Endothelial cell of umbilical vein (primary cell): ENCODE data around the gene FSIP1. TPM values are rescaled to one million over a fixed set of nuclear protein-coding genes. Genes with fewer than 3 reads are reported as not detected.

Experiments used
- BruUV-seq: library from RNA; stranded (reverse); fragments of 400-500 nt; replicated peaks from 2 replicates; lab custom pipeline; 2021; lab: Mats Ljungman, UMichigan
- CTCF ChIA-PET: fragments of 300-600, 350-600 bp; sonication (Branson Sonifier 250); formaldehyde crosslinking; loops from one replicate; lab custom pipeline; 2021; ENCODE audit warnings: antibody characterized with exemption, inconsistent platforms; lab: Charles Lee
- POLR2A ChIA-PET: fragments of 300-600, 350-600 bp; sonication (Branson Sonifier 250); formaldehyde crosslinking; loops from one replicate; lab custom pipeline; 2021; ENCODE audit warnings: antibody characterized with exemption, inconsistent platforms; lab: Charles Lee
- DNase-seq: peaks from one replicate; pipeline ENCODE4 v3.0.0-alpha.2; 2011; ENCODE audit warnings: low read depth, low spot score
- FAIRE-seq: peaks from 2 replicates; lab custom pipeline; 2011; peaks lifted over from hg19 to GRCh38; lab: Jason Lieb, UNC
- H2AFZ ChIP-seq: 2 replicates; pipeline ENCODE4 v1.6.0; 2012; ENCODE audit warnings: low read depth, low read length, control low read depth, inconsistent platforms
- H3K27ac ChIP-seq: 2 replicates; pipeline ENCODE4 v1.5.1; 2011; ENCODE audit warnings: low read depth, mild to moderate bottlenecking, control low read depth, low read length, moderate library complexity; ENCODE audit not compliant: insufficient read depth
- H3K27me3 ChIP-seq, 2 experiments: 2 replicates each; pipeline versions ENCODE4 v1.6.0 to v1.6.1; 2011; ENCODE audit warnings: low read length in 2 of 2, mixed read lengths in 1 of 2; ENCODE audit not compliant: control insufficient read depth in 2 of 2, insufficient read depth in 2 of 2
- H3K36me3 ChIP-seq, 2 experiments: 2 replicates in 1 of 2; 3 replicates in 1 of 2; pipeline ENCODE4 v1.5.1; 2011; ENCODE audit warnings: low read length in 2 of 2, mild to moderate bottlenecking in 1 of 2, moderate library complexity in 1 of 2; ENCODE audit not compliant: control insufficient read depth in 2 of 2, insufficient read depth in 2 of 2; ENCODE audit errors: extremely low read depth in 1 of 2
- H3K4me1 ChIP-seq: 3 replicates; pipeline ENCODE4 v1.5.1; 2011; ENCODE audit warnings: mild to moderate bottlenecking, low read length; ENCODE audit not compliant: control insufficient read depth, insufficient read depth; ENCODE audit errors: extremely low read depth
- H3K4me2 ChIP-seq: 2 replicates; pipeline ENCODE4 v1.6.1; 2011; ENCODE audit warnings: low read length, control low read depth, mixed read lengths; ENCODE audit not compliant: insufficient read depth
- H3K4me3 ChIP-seq, 3 experiments: fragments of 200-600 bp in 1 of 3; sonication (generic), shearing (Covaris generic) in 1 of 3; replicated peaks in 1 of 3; 2 replicates each; pipeline ENCODE4 v1.5.1; 2011 to 2016; ENCODE audit warnings: control low read depth in 3 of 3, low read length in 3 of 3, mild to moderate bottlenecking in 2 of 3, inconsistent platforms in 1 of 3, low read depth in 1 of 3, moderate library complexity in 1 of 3; ENCODE audit not compliant: insufficient read depth in 1 of 3
- H3K79me2 ChIP-seq: 2 replicates; pipeline ENCODE4 v1.6.0; 2012; ENCODE audit warnings: low read length, inconsistent platforms; ENCODE audit not compliant: control insufficient read depth, insufficient read depth
- H3K9ac ChIP-seq: replicated peaks from 2 replicates; pipeline ENCODE3; 2011; ENCODE audit warnings: low read length, control low read depth; ENCODE audit not compliant: insufficient read depth; ENCODE audit errors: extremely low read depth
- H3K9me1 ChIP-seq: replicated peaks from 3 replicates; pipeline ENCODE4 v1.6.0; 2011; ENCODE audit warnings: mild to moderate bottlenecking, low read length; ENCODE audit not compliant: control insufficient read depth, insufficient read depth; ENCODE audit errors: extremely low read depth
- H3K9me3 ChIP-seq: replicated peaks from 2 replicates; pipeline ENCODE4 v1.5.1; 2012; ENCODE audit warnings: low read length, inconsistent platforms; ENCODE audit not compliant: control insufficient read depth, insufficient read depth
- H4K20me1 ChIP-seq: replicated peaks from 2 replicates; pipeline ENCODE3; 2011; ENCODE audit warnings: mild to moderate bottlenecking, low read length; ENCODE audit not compliant: control insufficient read depth, insufficient read depth; ENCODE audit errors: extremely low read depth
- CTCF ChIP-seq, 2 donors: IDR thresholded peaks; 1 replicate in 1 of 2; 2 replicates in 1 of 2; pipeline ENCODE4 v1.5.1; 2011; ENCODE audit warnings: low read length in 2 of 2, mild to moderate bottlenecking in 2 of 2, moderate library complexity in 2 of 2, control low read depth in 1 of 2, inconsistent platforms in 1 of 2, low read depth in 1 of 2; ENCODE audit not compliant: insufficient read depth in 1 of 2; ENCODE audit errors: extremely low read depth in 1 of 2
- EZH2 ChIP-seq: IDR thresholded peaks from 2 replicates; pipeline ENCODE4 v1.6.1; 2012; ENCODE audit warnings: borderline replicate concordance, low read depth, mild to moderate bottlenecking, moderate library complexity, low read length, inconsistent platforms; ENCODE audit not compliant: severe bottlenecking
- FOS ChIP-seq: IDR thresholded peaks from 2 replicates; pipeline ENCODE4 v1.6.1; 2011; ENCODE audit warnings: mild to moderate bottlenecking, low read length, moderate library complexity, borderline replicate concordance; ENCODE audit not compliant: insufficient read depth
- GATA2 ChIP-seq: IDR thresholded peaks from 2 replicates; pipeline ENCODE4 v1.7.0; 2011; ENCODE audit warnings: low read depth, mild to moderate bottlenecking, moderate library complexity, mixed read lengths, low read length; ENCODE audit not compliant: insufficient read length, insufficient read depth
- JUN ChIP-seq: IDR thresholded peaks from 2 replicates; pipeline ENCODE4 v1.6.1; 2011; ENCODE audit warnings: borderline replicate concordance, low read depth; ENCODE audit not compliant: insufficient read length, insufficient read depth
- MYC ChIP-seq: IDR thresholded peaks from one replicate; pipeline ENCODE4 v1.6.1; 2011; ENCODE audit warnings: mild to moderate bottlenecking, low read depth, low read length
- POLR2A ChIP-seq: IDR thresholded peaks from 2 replicates; pipeline ENCODE4 v1.6.1; 2012; ENCODE audit warnings: low read depth, mild to moderate bottlenecking, control low read depth, low read length
- POLR2AphosphoS5 ChIP-seq: IDR thresholded peaks from 2 replicates; pipeline ENCODE4 v1.6.1; 2012; ENCODE audit warnings: low read depth, mild to moderate bottlenecking, control low read depth, low read length, moderate library complexity; ENCODE audit not compliant: insufficient read depth
- dilution Hi-C: fragments of 300-500 bp; cut with MboI; formaldehyde crosslinking; loops from one replicate; pipeline ENCODE4 v1.15.0; 2019; ENCODE audit warnings: low sequenced_read_pairs; ENCODE audit not compliant: extremely low pct_ligation_motif_present
- intact Hi-C: fragments of 100-400 bp; cut with micrococcal nuclease; formaldehyde crosslinking; loops from one replicate; pipeline ENCODE4 v1.10.0; 2022
- polyA plus RNA-seq, 4 experiments: library from polyadenylated mRNA; depleted of rRNA in 3 of 4; stranded (reverse) in 3 of 4; unstranded in 1 of 4; fragments of >200 nt; gene quantifications; 2 replicates each; pipeline versions ENCODE4 v1.2.1 to v1.2.3, GENCODE V29; 2011 to 2012; ENCODE audit warnings: missing spikeins in 1 of 4
- total RNA-seq: library from RNA; stranded (reverse); gene quantifications from 2 replicates; pipeline ENCODE4 v1.2.3, GENCODE V29; 2021
- TF ChIP-seq, protein P1 (sequence below): IDR thresholded peaks from 2 replicates; pipeline ENCODE4 v1.6.1; 2011; ENCODE audit not compliant: insufficient read depth, insufficient read length

The FSIP1 gene
- total and polyA plus RNA-seq, 2 donors (not counting 3 experiments of a cell fraction or from before 2014, with no cell fraction given): 0.23 to 1.1 TPM

DNA sequence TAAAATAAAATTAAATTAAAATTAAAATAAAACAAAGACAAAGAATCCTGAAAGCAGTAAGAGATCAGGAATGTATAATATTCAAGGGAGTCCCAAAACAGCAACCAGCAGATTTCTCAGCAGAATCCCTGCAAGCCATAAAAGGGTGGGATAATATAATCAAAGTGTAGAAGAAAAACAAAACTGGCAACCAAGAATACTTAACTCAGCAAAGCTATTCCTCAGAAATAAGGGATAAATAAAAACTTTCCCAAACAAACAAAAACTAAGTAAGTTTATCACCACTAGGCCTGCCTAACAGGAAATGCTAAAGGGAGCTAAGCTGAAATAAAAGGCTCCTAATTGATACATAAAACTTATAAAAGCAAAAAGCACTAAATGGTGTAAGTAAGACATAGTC lies 172.0 kb downstream of the FSIP1 start:
- Histone ChIP-seq H3K4me3 (no peak overlapping the region), H3K9me3 (no peaks in the 10 kb centered on the region), H3K36me3 (no peaks in the 10 kb centered on the region), H3K4me1 (peaks cover 2% of the 10 kb centered on the region), H3K4me2 (no peak overlapping the region), H2AFZ (no peak overlapping the region), H3K9ac (no peak overlapping the region), H3K79me2 (no peaks in the 10 kb centered on the region), H3K27ac (no peak overlapping the region), H3K9me1 (no peaks in the 10 kb centered on the region), H3K27me3 (no peaks in the 10 kb centered on the region), H4K20me1 (no peaks in the 10 kb centered on the region)
- no peak for FAIRE-seq
- BruUV-seq: no TSS peak
- no peak for TF ChIP-seq POLR2A
- TF ChIP-seq, protein P1, sequence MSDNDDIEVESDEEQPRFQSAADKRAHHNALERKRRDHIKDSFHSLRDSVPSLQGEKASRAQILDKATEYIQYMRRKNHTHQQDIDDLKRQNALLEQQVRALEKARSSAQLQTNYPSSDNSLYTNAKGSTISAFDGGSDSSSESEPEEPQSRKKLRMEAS: no peak
- TF ChIP-seq CTCF (IDR thresholded peaks at IDR 0.05; ENCODE audit: extremely low read depth in 1 of 2, insufficient read depth in 1 of 2, low read depth in 1 of 2, low read length in 2 of 2): no peak
- no peak for TF ChIP-seq JUN
- TF ChIP-seq POLR2AphosphoS5: no peak
- TF ChIP-seq MYC: no peak
- no peak for TF ChIP-seq GATA2
- TF ChIP-seq EZH2: no peak
- TF ChIP-seq FOS: no peak
- DNase-seq: no peak
- CTCF ChIA-PET: interaction anchor here (0.8 to 4.1 kb wide), 3 partner anchors 10 to 146 kb away, joined by 5 to 16 read pairs (median 6); no protein-coding TSS in a partner anchor
- POLR2A ChIA-PET: no interaction called here
- intact Hi-C loops: no loop called here
- dilution Hi-C loops: no loop called here
